Skeletal muscle tissue (tissue), 4 donors: ENCODE measurements around the gene LAMC3. TPM values are rescaled to one million over a fixed set of nuclear protein-coding genes. Genes with fewer than 3 reads are reported as not detected.
A peak's percentile ranks its signal among the peaks of the same experiment; 100 is the strongest.
"Not testable (repeated sequence)": the region's sequence is repeated elsewhere in the genome, so short reads cannot be mapped to it uniquely, and the experiment has no call there.

ENCODE experiments used
- H3K27ac ChIP-seq: one replicate; pipeline ENCODE4 v1.7.0; 2013; ENCODE audit warnings: mild to moderate bottlenecking, low read depth, low read length, inconsistent platforms
- H3K27me3 ChIP-seq, 3 donors: one replicate each; pipeline ENCODE4 v1.7.0; 2013; ENCODE audit warnings: low read length in 3 of 3; ENCODE audit not compliant: control insufficient read depth in 3 of 3, insufficient read depth in 3 of 3
- H3K36me3 ChIP-seq, 3 donors: one replicate each; pipeline ENCODE4 v1.7.0; 2013; ENCODE audit warnings: low read length in 3 of 3; ENCODE audit not compliant: control insufficient read depth in 3 of 3, insufficient read depth in 3 of 3
- H3K4me1 ChIP-seq, 3 donors: one replicate each; pipeline ENCODE4 v1.7.0; 2013; ENCODE audit warnings: low read length in 3 of 3, mild to moderate bottlenecking in 3 of 3; ENCODE audit not compliant: control insufficient read depth in 3 of 3, insufficient read depth in 3 of 3
- H3K4me3 ChIP-seq, 3 donors: one replicate each; pipeline ENCODE4 v1.7.0; 2013; ENCODE audit warnings: low read length in 3 of 3
- H3K9ac ChIP-seq, 3 donors: one replicate each; pipeline ENCODE4 v1.7.0; 2013; ENCODE audit warnings: low read length in 3 of 3, mild to moderate bottlenecking in 3 of 3, moderate library complexity in 2 of 3, low read depth in 1 of 3
- H3K9me3 ChIP-seq, 3 donors: one replicate each; pipeline ENCODE4 v1.7.0; 2013; ENCODE audit warnings: low read length in 3 of 3; ENCODE audit not compliant: control insufficient read depth in 3 of 3
- total RNA-seq: library from RNA; depleted of rRNA; stranded (reverse); fragments of >200 nt; gene quantifications from one replicate; pipeline ENCODE4 v1.2.3, GENCODE V29; 2014
- donor health status: Osteomylitis.

The LAMC3 gene
- total RNA-seq, 1 donor from 2014 or later = 0.52 TPM

DNA sequence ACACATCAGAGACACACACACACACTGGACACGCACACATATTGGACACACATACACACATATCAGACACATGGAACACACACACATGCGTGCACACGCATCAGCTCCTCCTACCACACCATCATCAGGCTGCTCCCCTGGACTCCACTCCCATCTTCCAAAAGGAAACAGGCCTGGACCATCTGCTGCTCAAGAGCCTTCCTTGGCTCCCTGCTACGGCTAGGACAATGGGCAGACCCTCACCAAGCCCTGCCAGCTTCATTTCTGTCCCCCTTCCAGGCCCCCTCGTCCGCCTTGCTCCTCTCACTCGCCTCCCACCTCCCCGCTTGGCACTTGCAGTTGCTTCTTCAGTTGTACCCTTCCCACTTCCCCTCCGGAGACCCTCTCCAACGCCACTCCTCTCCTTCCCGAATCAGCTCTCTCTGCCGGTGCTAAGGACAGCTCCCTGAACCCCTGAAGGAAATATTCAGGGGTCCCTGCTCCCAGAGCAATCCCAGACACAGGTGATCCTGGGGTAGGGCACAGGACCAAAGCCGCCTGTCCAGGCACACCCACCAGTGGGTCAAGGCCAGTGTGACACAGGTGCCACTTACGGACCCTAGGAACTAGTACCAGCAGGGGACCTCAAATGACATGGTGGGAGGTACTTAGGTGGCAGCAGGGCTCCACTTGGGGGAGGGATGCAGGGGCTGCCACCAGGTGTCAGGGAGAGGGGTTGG is 12.1 kb upstream of the LAMC3 start:
- Histone ChIP-seq H3K4me3 (no peak overlapping the region), H3K36me3 (no peaks in the 10 kb centered on the region), H3K9ac (no peak overlapping the region), H3K4me1 (no peaks in the 10 kb centered on the region), H3K27ac (no peak overlapping the region), H3K27me3 (peaks cover 48 to 75% (median 59%) of the 10 kb centered on the region in 3 donors), H3K9me3 (no peaks in the 10 kb centered on the region)

DNA sequence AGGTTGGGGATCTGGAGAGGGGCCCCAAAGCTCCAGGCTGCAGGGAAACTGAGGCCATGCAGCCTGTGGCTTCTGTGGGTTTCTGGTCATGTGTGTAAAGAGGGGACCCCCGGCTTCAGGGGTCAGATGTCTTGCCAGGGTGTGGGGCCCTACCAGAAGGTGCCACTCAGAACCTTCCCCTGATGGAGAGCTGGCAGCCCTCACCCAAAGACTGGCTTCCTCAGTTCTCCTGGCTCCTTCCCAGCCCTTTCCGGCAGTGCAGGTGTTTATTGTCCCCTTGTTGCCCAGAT is 11.6 kb upstream of the LAMC3 start:
- H3K4me1 ChIP-seq = no peaks in the 10 kb centered on the region
- no peak overlapping the region for H3K9ac ChIP-seq

DNA sequence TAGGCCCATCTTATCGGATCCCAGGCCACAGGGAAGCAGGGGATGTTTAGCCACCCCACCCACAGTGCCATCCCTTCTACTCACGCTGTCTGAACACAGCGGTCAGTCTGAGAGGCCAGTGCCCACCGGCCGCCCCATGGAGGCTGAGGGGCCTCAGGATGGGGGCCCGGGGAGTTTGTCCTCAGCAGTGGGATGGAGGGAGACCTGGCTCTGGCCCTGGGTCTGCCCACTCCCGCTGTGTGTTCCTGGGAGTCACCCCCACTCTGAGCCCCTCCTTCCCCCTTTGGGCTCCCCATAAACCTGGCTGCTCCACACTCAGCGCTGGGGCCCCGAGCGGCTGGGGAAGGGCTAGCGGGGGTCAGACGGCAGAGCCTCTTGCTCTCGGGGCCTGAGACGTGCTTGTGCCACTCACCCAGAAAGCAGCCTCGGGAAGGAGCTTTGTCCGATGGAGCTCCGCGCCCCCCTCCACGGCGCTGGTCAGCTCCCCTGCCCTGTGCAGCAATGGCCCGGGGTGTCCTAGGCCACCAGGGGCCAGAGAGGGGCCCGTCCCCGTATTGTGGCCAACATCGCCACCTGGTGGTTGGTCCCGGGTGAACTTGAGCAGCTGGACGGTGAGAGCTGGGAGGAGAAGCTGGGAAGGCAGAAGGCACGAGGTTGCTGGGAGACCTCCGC is 10.9 kb upstream of the LAMC3 start:
- no peaks in the 10 kb centered on the region for H3K9me3 ChIP-seq
- H3K27ac ChIP-seq = no peak overlapping the region
- no peaks in the 10 kb centered on the region for H3K4me1 ChIP-seq
- no peak overlapping the region for H3K9ac ChIP-seq
- no peak overlapping the region for H3K4me3 ChIP-seq
- no peaks in the 10 kb centered on the region for H3K36me3 ChIP-seq
- peaks cover 48 to 66% (median 53%) of the 10 kb centered on the region in 3 donors for H3K27me3 ChIP-seq

More for the DNA sequence above, 11.6 kb upstream of the LAMC3 start:
- Histone ChIP-seq H3K36me3 (no peaks in the 10 kb centered on the region), H3K27ac (no peak overlapping the region), H3K27me3 (peaks cover 48 to 73% (median 57%) of the 10 kb centered on the region in 3 donors), H3K9me3 (no peaks in the 10 kb centered on the region), H3K4me3 (no peak overlapping the region)

DNA sequence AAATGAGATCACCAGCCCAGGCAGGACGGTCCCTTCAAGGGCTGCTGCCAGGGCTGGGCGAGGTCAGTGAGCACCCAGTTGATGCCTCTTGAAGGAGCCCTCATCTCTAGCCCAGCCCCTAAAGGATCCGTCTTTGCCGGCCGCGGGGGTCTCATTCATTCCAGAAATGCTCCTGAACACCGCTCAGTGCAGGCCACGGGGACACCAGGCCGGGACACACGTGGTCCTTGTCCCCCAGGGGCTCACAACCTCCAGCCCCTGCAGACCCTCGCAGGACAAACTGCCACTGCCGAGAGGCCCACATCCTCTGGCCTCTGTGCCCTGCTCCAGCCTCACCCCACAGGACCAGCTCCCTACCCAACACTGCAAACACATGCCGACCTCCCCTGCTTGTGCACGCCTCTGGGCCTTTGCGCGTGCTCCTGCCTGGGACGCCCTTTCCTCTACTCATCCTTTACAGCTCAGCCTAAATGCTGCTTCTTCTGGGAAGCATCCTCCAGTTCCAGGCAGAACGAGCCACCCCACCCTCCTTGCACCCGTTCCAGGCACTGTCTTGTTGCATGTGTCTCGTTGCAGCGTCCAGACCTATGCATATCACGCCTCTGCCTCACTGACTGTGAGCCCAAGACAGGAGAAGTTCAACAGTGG is 10.3 kb upstream of the LAMC3 start:
- Histone ChIP-seq H3K4me1 (no peaks in the 10 kb centered on the region), H3K27me3 (peaks cover 48 to 60% (median 50%) of the 10 kb centered on the region in 3 donors), H3K27ac (no peak overlapping the region), H3K9ac (no peak overlapping the region), H3K36me3 (no peaks in the 10 kb centered on the region), H3K9me3 (no peaks in the 10 kb centered on the region), H3K4me3 (no peak overlapping the region)

DNA sequence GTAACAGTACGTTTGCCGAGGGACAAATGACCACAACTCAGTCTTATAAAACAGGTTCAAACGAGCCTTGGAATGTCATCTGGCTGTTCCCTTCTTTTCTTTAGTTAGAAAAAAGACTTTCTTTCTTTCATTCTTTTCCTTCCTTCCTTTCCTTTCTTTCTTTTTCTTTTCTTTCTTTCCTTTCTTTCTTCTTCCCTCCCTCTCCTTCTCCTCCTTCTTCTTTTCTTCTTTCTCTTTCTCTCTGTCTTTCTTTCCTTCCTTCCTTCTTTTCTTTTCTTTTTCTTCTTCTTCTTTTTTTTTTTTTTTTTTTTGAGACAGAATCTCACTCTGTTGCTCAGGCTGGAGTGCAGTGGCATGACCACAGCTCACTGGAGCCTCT is 9.7 kb upstream of the LAMC3 start:
- Histone ChIP-seq H3K27me3 (peaks cover 46 to 55% (median 54%) of the 10 kb centered on the region in 3 donors), H3K36me3 (no peaks in the 10 kb centered on the region), H3K27ac (no peak overlapping the region), H3K4me1 (no peaks in the 10 kb centered on the region), H3K9me3 (no peaks in the 10 kb centered on the region), H3K4me3 (no peak overlapping the region), H3K9ac (no peak overlapping the region)

DNA sequence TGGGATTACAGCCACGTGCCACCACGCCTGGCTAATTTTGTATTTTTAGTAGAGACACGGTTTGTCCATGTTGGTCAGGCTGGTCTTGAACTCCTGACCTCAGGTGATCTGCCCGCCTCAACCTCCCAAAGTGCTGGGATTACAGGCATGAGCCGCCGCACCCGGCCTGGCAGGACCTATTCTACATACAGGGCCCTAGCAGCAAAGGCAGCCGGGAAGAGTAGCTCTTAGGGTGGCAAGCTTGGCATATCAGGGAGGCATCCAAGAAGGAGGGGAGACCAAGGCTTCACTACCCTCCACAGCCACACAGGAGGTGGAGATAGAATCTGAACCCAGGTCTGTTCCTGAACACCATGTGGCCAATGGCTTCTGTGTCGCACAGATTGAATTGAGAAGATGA is 8.4 kb upstream of the LAMC3 start:
- not testable (repeated sequence) for H3K27ac ChIP-seq, H3K9me3 ChIP-seq, H3K4me1 ChIP-seq, H3K9ac ChIP-seq, H3K36me3 ChIP-seq, H3K4me3 ChIP-seq
- H3K27me3 ChIP-seq = peaks cover 36 to 49% (median 49%) of the 10 kb centered on the region in 3 donors

DNA sequence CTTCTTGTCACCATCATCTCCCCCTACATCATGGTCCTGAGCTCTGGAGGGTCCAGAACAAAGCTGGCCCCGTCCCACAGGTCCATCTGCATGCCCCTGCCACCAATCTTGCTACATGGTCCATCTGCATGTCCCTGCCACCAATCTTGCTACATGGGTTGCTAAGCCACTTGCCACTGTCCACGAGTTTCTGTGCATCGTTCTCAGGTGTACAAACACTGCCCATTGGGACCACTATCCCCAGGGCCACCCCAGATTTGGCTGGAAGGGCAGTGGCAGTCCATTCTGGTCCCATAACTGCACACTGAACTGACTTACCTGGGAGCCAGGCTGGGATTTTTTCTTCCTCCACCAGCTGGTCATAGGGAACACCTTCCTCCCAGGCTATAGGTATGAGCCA is 8.0 kb upstream of the LAMC3 start:
- no peak overlapping the region for H3K4me3 ChIP-seq
- H3K27me3 ChIP-seq = peaks cover 35 to 49% (median 49%) of the 10 kb centered on the region in 3 donors
- no peaks in the 10 kb centered on the region for H3K9me3 ChIP-seq
- no peaks in the 10 kb centered on the region for H3K4me1 ChIP-seq
- H3K27ac ChIP-seq = no peak overlapping the region
- peak overlapping the region in 1 of 3 donors; percentile 3 for H3K9ac ChIP-seq
- H3K36me3 ChIP-seq = no peaks in the 10 kb centered on the region

DNA sequence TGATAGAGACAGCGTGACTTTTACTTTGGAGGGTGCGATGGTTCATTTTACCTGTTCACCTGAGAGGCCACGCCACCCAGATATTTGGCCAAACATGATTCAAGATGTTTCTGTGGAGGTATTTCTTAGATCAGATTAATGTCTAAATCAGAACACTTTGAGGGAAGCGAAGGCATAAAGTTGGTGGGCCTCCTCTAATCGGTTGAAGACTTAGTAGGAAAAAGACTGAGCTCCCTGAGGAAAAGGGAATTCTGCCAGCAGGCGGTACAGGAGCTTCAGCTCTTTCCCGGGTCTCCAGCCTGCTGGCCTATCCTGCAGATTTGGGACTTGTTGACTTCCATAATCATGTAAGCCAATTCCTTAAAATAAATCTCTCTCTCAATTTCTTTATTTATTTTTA is 7.0 kb upstream of the LAMC3 start:
- Histone ChIP-seq H3K27ac (no peak overlapping the region), H3K9me3 (no peaks in the 10 kb centered on the region), H3K4me3 (no peak overlapping the region), H3K36me3 (no peaks in the 10 kb centered on the region), H3K27me3 (peaks cover 31 to 45% (median 43%) of the 10 kb centered on the region in 3 donors), H3K4me1 (no peaks in the 10 kb centered on the region), H3K9ac (no peak overlapping the region)

DNA sequence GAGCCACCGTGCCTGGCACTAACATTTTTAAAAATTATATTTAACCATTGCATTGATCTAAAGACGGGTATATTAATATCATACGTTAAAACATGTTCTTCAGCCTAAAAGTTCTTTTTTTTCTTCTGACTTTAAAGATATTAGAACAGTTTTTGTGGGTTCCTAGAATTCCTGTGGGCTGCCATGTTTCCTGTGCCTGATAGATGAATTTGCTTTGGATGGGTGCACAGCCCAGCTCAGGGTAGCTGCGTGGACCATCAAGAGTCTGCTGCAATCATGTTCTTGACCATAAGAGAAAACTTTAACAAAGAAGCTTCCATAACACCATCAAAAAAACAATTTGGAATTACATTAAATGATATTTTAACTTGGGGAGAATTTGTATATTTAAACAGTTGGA is 2.4 kb upstream of the LAMC3 start:
- no peak overlapping the region for H3K9ac ChIP-seq
- H3K4me3 ChIP-seq = no peak overlapping the region
- H3K36me3 ChIP-seq = no peaks in the 10 kb centered on the region
- no peak overlapping the region for H3K27ac ChIP-seq
- peaks cover 27 to 38% (median 28%) of the 10 kb centered on the region in 3 donors for H3K27me3 ChIP-seq
- peaks cover 0 to 2% (median 0%) of the 10 kb centered on the region in 3 donors for H3K4me1 ChIP-seq
- no peaks in the 10 kb centered on the region for H3K9me3 ChIP-seq

DNA sequence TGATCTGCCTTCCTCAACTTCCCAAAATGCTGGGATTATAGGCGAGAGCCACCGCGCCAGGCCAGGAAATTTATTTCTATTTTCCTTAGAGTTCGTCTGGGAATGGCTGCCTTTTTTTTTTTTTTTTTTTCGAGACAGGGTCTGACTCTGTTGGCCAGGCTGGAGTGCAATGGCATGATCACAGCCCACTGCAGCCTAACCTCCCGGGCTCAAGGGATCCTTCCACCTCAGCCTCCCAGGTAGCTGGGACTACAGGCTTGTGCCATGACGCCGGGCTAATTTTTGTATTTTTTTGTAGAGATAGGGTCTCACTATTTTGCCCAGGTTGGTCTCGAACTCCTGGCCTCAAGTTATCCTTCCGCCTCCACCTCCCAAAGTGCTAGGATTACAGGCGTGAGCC is 888 bp upstream of the LAMC3 start:
- Histone ChIP-seq H3K9me3 (no peaks in the 10 kb centered on the region), H3K27me3 (peaks cover 31 to 42% (median 36%) of the 10 kb centered on the region in 3 donors), H3K27ac (no peak overlapping the region), H3K9ac (no peak overlapping the region), H3K4me1 (peaks cover 0 to 4% (median 0%) of the 10 kb centered on the region in 3 donors), H3K4me3 (no peak overlapping the region), H3K36me3 (no peaks in the 10 kb centered on the region)
